Naive thymus-derived CD4-positive, alpha-beta T cell (primary cell): Measurements from ENCODE around the gene DTX2. TPM values are rescaled to one million over a fixed set of nuclear protein-coding genes. Genes with fewer than 3 reads are reported as not detected.
"Not testable (repeated sequence)": the region's sequence is repeated elsewhere in the genome, so short reads cannot be mapped to it uniquely, and the experiment has no call there.

Source experiments
- ATAC-seq: fragments of 150-1000 bp; cut with Tn5 transposase; 2 replicates; pipeline ENCODE4 v1.10.0; 2021; ENCODE audit warnings: mild to moderate bottlenecking, moderate library complexity
- CTCF ChIA-PET: fragments of 350-600 bp; sonication (Branson Sonifier 250); formaldehyde crosslinking; loops from one replicate; lab custom pipeline; 2021; ENCODE audit warnings: antibody characterized with exemption; lab: Charles Lee
- POLR2A ChIA-PET: fragments of 350-600 bp; sonication (Branson Sonifier 250); formaldehyde crosslinking; loops from one replicate; lab custom pipeline; 2021; ENCODE audit warnings: antibody characterized with exemption, inconsistent platforms; lab: Charles Lee
- DNase-seq, 9 donors: peaks; one replicate each; pipeline versions ENCODE4 v3.0.0 to v3.0.0-alpha.2; 2020 to 2022; ENCODE audit warnings: mixed read lengths in 1 of 9
- H3K27ac ChIP-seq: one replicate; pipeline ENCODE4 v1.7.0; 2013; ENCODE audit warnings: mild to moderate bottlenecking, low read depth, low read length, moderate library complexity
- H3K27me3 ChIP-seq, 2 donors: one replicate each; pipeline ENCODE4 v1.7.0; 2013; ENCODE audit warnings: low read length in 2 of 2, mild to moderate bottlenecking in 2 of 2, moderate library complexity in 2 of 2; ENCODE audit not compliant: control insufficient read depth in 2 of 2, insufficient read depth in 2 of 2
- H3K36me3 ChIP-seq, 3 experiments: 1 replicate in 2 of 3; 2 replicates in 1 of 3; pipeline ENCODE4 v1.7.0; 2013; ENCODE audit warnings: low read length in 3 of 3, mild to moderate bottlenecking in 3 of 3, moderate library complexity in 1 of 3; ENCODE audit not compliant: insufficient read depth in 3 of 3, control insufficient read depth in 2 of 3
- H3K4me1 ChIP-seq, 2 donors: one replicate each; pipeline ENCODE4 v1.7.0; 2013; ENCODE audit warnings: low read length in 2 of 2, mild to moderate bottlenecking in 2 of 2, moderate library complexity in 1 of 2; ENCODE audit not compliant: control insufficient read depth in 2 of 2, insufficient read depth in 2 of 2
- H3K4me3 ChIP-seq: 2 replicates; pipeline ENCODE4 v1.7.0; 2013; ENCODE audit warnings: mild to moderate bottlenecking, low read length
- H3K9me3 ChIP-seq, 3 experiments: 1 replicate in 2 of 3; 2 replicates in 1 of 3; pipeline ENCODE4 v1.7.0; 2013; ENCODE audit warnings: low read length in 3 of 3; ENCODE audit not compliant: control insufficient read depth in 2 of 3
- H3K27ac Mint-ChIP-seq, 9 donors: one replicate each; pipeline ENCODE4 v1.8.0; 2020 to 2022; ENCODE audit warnings: mixed read lengths in 9 of 9, mild to moderate bottlenecking in 8 of 9, moderate library complexity in 5 of 9, inconsistent platforms in 2 of 9
- H3K27me3 Mint-ChIP-seq, 5 donors: one replicate each; pipeline ENCODE4 v1.8.0; 2021 to 2022; ENCODE audit warnings: mixed read lengths in 5 of 5, mild to moderate bottlenecking in 1 of 5
- H3K36me3 Mint-ChIP-seq, 5 donors: one replicate each; pipeline ENCODE4 v1.8.0; 2020 to 2022; ENCODE audit warnings: mixed read lengths in 5 of 5, mild to moderate bottlenecking in 3 of 5, inconsistent platforms in 1 of 5
- H3K4me1 Mint-ChIP-seq, 7 donors: one replicate each; pipeline ENCODE4 v1.8.0; 2020 to 2022; ENCODE audit warnings: mixed read lengths in 7 of 7, mild to moderate bottlenecking in 3 of 7, inconsistent platforms in 1 of 7
- H3K4me3 Mint-ChIP-seq, 10 donors: one replicate each; pipeline ENCODE4 v1.8.0; 2020 to 2022; ENCODE audit warnings: mild to moderate bottlenecking in 10 of 10, mixed read lengths in 10 of 10, moderate library complexity in 6 of 10, inconsistent platforms in 2 of 10
- H3K9me3 Mint-ChIP-seq, 11 donors: one replicate each; pipeline ENCODE4 v1.8.0; 2020 to 2022; ENCODE audit warnings: mixed read lengths in 11 of 11, mild to moderate bottlenecking in 4 of 11, inconsistent platforms in 1 of 11, moderate library complexity in 1 of 11
- intact Hi-C, 2 donors: fragments of 100-400 bp; cut with micrococcal nuclease; formaldehyde crosslinking; loops; one replicate each; pipeline ENCODE4 v1.15.1; 2023
- polyA plus RNA-seq, 2 donors: library from polyadenylated mRNA; unstranded; fragments of 300-500 nt; fragmentation: Illumina TruSeq; gene quantifications; one replicate each; pipeline ENCODE4 v1.2.3, GENCODE V29; 2021
- total RNA-seq, 6 experiments: library from RNA in 5 of 6; stranded (reverse) in 5 of 6; gene quantifications; 1 replicate in 5 of 6; 2 replicates in 1 of 6; pipeline ENCODE4 v1.2.3 and lab custom pipeline; 2021 to 2026

The DTX2 gene
- total and polyA plus RNA-seq, 7 experiments from 2014 or later, result 12.0 to 44.8 (median 34.3) TPM

- H3K4me3 Mint-ChIP-seq, ATAC-seq, H3K27me3 ChIP-seq, H3K4me1 ChIP-seq, H3K27ac ChIP-seq, H3K4me3 ChIP-seq, H3K9me3 Mint-ChIP-seq, CTCF ChIA-PET, H3K27me3 Mint-ChIP-seq, intact Hi-C loops, DNase-seq, H3K4me1 Mint-ChIP-seq, H3K9me3 ChIP-seq, POLR2A ChIA-PET: not testable (repeated sequence)
- Mint-ChIP-seq H3K27ac (peak overlapping the region in 1 of 9 donors; percentile 68), H3K36me3 (peaks cover 0 to 15% (median 0%) of the 10 kb centered on the region in 5 donors)
- peaks cover 0 to 15% (median 0%) of the 10 kb centered on the region in 3 experiments for H3K36me3 ChIP-seq
Measured at GRCh38 chr7:76504351-76505167, 43.0 kb downstream of the DTX2 start.

- ChIA-PET POLR2A (no interaction called here), CTCF (no interaction called here)
- Mint-ChIP-seq H3K9me3 (peaks cover 0 to 3% (median 0%) of the 10 kb centered on the region in 11 donors), H3K27ac (no peak overlapping the region), H3K4me3 (no peak overlapping the region), H3K27me3 (no peaks in the 10 kb centered on the region), H3K36me3 (peaks cover 0 to 15% (median 0%) of the 10 kb centered on the region in 5 donors), H3K4me1 (peaks cover 0 to 5% (median 0%) of the 10 kb centered on the region in 7 donors)
- ATAC-seq (no peak), DNase-seq (no peak)
- no peak overlapping the region for H3K4me3 ChIP-seq
- no peak overlapping the region for H3K27ac ChIP-seq
- H3K36me3 ChIP-seq, result peaks cover 0 to 15% (median 0%) of the 10 kb centered on the region in 3 experiments
- no peaks in the 10 kb centered on the region for H3K27me3 ChIP-seq
- intact Hi-C loops, result no loop called here
- H3K9me3 ChIP-seq, result no peaks in the 10 kb centered on the region
- H3K4me1 ChIP-seq, result no peaks in the 10 kb centered on the region
Measured at GRCh38 chr7:76505168-76506080, 43.9 kb downstream of the DTX2 start.

GRCh38 chr7:76506081-76506440 is 44.6 kb downstream of the DTX2 start:
- intact Hi-C loops, result no loop called here
- no peaks in the 10 kb centered on the region for H3K9me3 ChIP-seq
- H3K27me3 Mint-ChIP-seq, result no peaks in the 10 kb centered on the region
- no peak for DNase-seq
- H3K27ac Mint-ChIP-seq, result no peak overlapping the region
- ATAC-seq, result no peak
- peaks cover 0 to 5% (median 0%) of the 10 kb centered on the region in 7 donors for H3K4me1 Mint-ChIP-seq
- no peaks in the 10 kb centered on the region for H3K4me1 ChIP-seq
- H3K9me3 Mint-ChIP-seq, result peaks cover 0 to 3% (median 0%) of the 10 kb centered on the region in 11 donors
- H3K27ac ChIP-seq, result no peak overlapping the region
- H3K36me3 ChIP-seq, result peaks cover 0 to 15% (median 0%) of the 10 kb centered on the region in 3 experiments
- POLR2A ChIA-PET, result no interaction called here
- no peaks in the 10 kb centered on the region for H3K27me3 ChIP-seq
- CTCF ChIA-PET, result no interaction called here
- no peak overlapping the region for H3K4me3 Mint-ChIP-seq
- H3K4me3 ChIP-seq, result no peak overlapping the region
- H3K36me3 Mint-ChIP-seq, result peaks cover 0 to 15% (median 0%) of the 10 kb centered on the region in 5 donors

GRCh38 chr7:76506643-76507042 is 45.1 kb downstream of the DTX2 start:
- H3K27ac Mint-ChIP-seq, result peak overlapping the region in 1 of 9 donors; percentile 78
- CTCF ChIA-PET, intact Hi-C loops: not testable (repeated sequence)

GRCh38 chr7:76507723-76508406 is 46.4 kb downstream of the DTX2 start:
- H3K36me3 Mint-ChIP-seq, result peaks cover 0 to 13% (median 0%) of the 10 kb centered on the region in 5 donors
- Histone ChIP-seq H3K9me3 (no peaks in the 10 kb centered on the region), H3K4me3 (no peak overlapping the region), H3K27me3 (no peaks in the 10 kb centered on the region), H3K4me1 (no peaks in the 10 kb centered on the region), H3K36me3 (peaks cover 0 to 15% (median 0%) of the 10 kb centered on the region in 3 experiments), H3K27ac (no peak overlapping the region)
- peaks cover 0 to 3% (median 0%) of the 10 kb centered on the region in 11 donors for H3K9me3 Mint-ChIP-seq
- ChIA-PET CTCF (no interaction called here), POLR2A (interaction anchor here (1.0 kb wide), 1 partner anchor 155 kb away, joined by 3 read pairs; no protein-coding TSS in a partner anchor)
- H3K4me1 Mint-ChIP-seq, result peaks cover 0 to 5% (median 0%) of the 10 kb centered on the region in 7 donors
- ATAC-seq (peak; percentile 80), DNase-seq (no peak)
- no peak overlapping the region for H3K4me3 Mint-ChIP-seq
- intact Hi-C loops, result no loop called here
- peak overlapping the region in 1 of 9 donors; percentile 32 for H3K27ac Mint-ChIP-seq
- no peaks in the 10 kb centered on the region for H3K27me3 Mint-ChIP-seq

More at GRCh38 chr7:76506643-76507042, 45.1 kb downstream of the DTX2 start:
- not testable (repeated sequence) for H3K9me3 ChIP-seq, H3K9me3 Mint-ChIP-seq, H3K27me3 ChIP-seq, H3K27me3 Mint-ChIP-seq, DNase-seq, H3K4me3 ChIP-seq, ATAC-seq, H3K4me1 ChIP-seq, H3K27ac ChIP-seq, H3K4me1 Mint-ChIP-seq, H3K4me3 Mint-ChIP-seq
- peaks cover 0 to 15% (median 0%) of the 10 kb centered on the region in 3 experiments for H3K36me3 ChIP-seq
- POLR2A ChIA-PET, result interaction anchor here (1.0 kb wide), 1 partner anchor 154 kb away, joined by 3 read pairs; no protein-coding TSS in a partner anchor
- H3K36me3 Mint-ChIP-seq, result peaks cover 0 to 15% (median 0%) of the 10 kb centered on the region in 5 donors
